HuH-7.5 (cell line): ENCODE measurements around the gene ATP8A2.
"Not testable (repeated sequence)": the region's sequence is repeated elsewhere in the genome, so short reads cannot be mapped to it uniquely, and the experiment has no call there.

Experiments
- DNase-seq: peaks from one replicate; pipeline ENCODE4 v3.0.0; 2011; ENCODE audit warnings: low spot score

ATP8A2 gene

GRCh38 chr13:25463496-25463895, 91.7 kb downstream of the ATP8A2 start:
- DNase-seq = no peak

GRCh38 chr13:25466880-25467279, 95.1 kb downstream of the ATP8A2 start:
- DNase-seq = no peak

- no peak for DNase-seq
Measured at GRCh38 chr13:25468325-25469168, 96.8 kb downstream of the ATP8A2 start.

GRCh38 chr13:25469169-25469525, 97.4 kb downstream of the ATP8A2 start:
- DNase-seq = no peak

GRCh38 chr13:25473864-25474263, 102.1 kb downstream of the ATP8A2 start:
- no peak for DNase-seq

GRCh38 chr13:25478186-25478585, 106.4 kb downstream of the ATP8A2 start:
- no peak for DNase-seq

- no peak for DNase-seq
Measured at GRCh38 chr13:25489238-25489637, 117.5 kb downstream of the ATP8A2 start.

- DNase-seq = no peak
Measured at GRCh38 chr13:25490236-25490635, 118.5 kb downstream of the ATP8A2 start.

GRCh38 chr13:25493931-25494640, 122.3 kb downstream of the ATP8A2 start:
- no peak for DNase-seq

GRCh38 chr13:25494698-25495411, 123.1 kb downstream of the ATP8A2 start:
- no peak for DNase-seq

- DNase-seq = no peak
Measured at GRCh38 chr13:25501231-25501630, 129.5 kb downstream of the ATP8A2 start.

GRCh38 chr13:25502031-25502430, 130.3 kb downstream of the ATP8A2 start:
- DNase-seq = no peak

- no peak for DNase-seq
Measured at GRCh38 chr13:25502551-25502950, 130.8 kb downstream of the ATP8A2 start.

- DNase-seq = no peak
Measured at GRCh38 chr13:25503856-25504255, 132.1 kb downstream of the ATP8A2 start.

- DNase-seq = no peak
Measured at GRCh38 chr13:25507841-25508240, 136.1 kb downstream of the ATP8A2 start.

GRCh38 chr13:25513060-25513459, 141.3 kb downstream of the ATP8A2 start:
- DNase-seq = not testable (repeated sequence)

- DNase-seq = no peak
Measured at GRCh38 chr13:25518441-25518840, 146.7 kb downstream of the ATP8A2 start.

GRCh38 chr13:25525884-25526283, 154.1 kb downstream of the ATP8A2 start:
- no peak for DNase-seq

GRCh38 chr13:25528266-25528665, 156.5 kb downstream of the ATP8A2 start:
- DNase-seq = no peak

GRCh38 chr13:25529425-25529824, 157.7 kb downstream of the ATP8A2 start:
- DNase-seq = no peak

- no peak for DNase-seq
Measured at GRCh38 chr13:25538276-25538675, 166.5 kb downstream of the ATP8A2 start.

- no peak for DNase-seq
Measured at GRCh38 chr13:25541434-25542123, 169.8 kb downstream of the ATP8A2 start.
